Left hindlimb (tissue), 1 donor: ENCODE measurements around the gene CCDC69.
"Not testable (repeated sequence)": the region's sequence is repeated elsewhere in the genome, so short reads cannot be mapped to it uniquely, and the experiment has no call there.

Experiments used
- DNase-seq: peaks from one replicate; pipeline ENCODE4 v3.0.0-alpha.2; 2018

The CCDC69 gene

DNA sequence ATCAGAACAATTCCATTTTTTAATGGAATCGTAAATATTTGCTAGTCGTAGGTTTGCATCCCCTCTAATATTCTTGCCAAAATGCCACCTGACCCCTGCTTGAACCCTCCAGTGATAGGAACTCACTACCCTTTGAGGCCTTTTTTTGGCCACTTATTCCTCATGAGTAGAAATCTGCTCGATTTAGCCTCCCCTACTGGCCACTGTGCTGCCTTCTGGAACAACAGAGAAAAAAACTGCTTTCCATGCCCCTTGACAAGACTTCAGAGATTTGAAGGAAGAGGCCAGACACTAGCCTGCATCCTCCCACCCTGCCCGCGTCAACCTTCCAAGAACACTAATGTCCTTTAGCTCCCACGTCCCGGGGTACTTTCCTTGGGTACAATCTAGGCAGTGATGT is 4.1 kb downstream of the CCDC69 start:
- DNase-seq, result no peak

DNA sequence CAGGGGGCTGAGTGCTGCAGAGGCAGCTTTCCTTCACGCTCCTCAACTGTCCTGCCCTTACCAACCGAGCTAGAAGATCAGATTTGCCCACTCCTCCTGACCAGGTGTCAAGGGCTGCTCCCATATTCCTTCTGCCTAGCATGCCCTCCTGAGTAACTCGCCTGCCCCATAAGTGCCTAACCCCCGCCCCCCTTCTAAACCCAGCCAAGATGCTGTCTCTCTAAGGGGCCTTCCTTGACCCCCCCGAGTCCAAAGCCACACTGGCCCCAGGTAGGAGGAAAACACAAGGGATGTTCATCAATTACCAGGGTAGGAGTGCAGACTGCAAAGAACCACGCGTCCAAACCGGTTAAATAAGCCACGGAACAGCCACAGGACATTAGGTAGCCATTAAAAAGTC is 4.8 kb downstream of the CCDC69 start:
- no peak for DNase-seq

DNA sequence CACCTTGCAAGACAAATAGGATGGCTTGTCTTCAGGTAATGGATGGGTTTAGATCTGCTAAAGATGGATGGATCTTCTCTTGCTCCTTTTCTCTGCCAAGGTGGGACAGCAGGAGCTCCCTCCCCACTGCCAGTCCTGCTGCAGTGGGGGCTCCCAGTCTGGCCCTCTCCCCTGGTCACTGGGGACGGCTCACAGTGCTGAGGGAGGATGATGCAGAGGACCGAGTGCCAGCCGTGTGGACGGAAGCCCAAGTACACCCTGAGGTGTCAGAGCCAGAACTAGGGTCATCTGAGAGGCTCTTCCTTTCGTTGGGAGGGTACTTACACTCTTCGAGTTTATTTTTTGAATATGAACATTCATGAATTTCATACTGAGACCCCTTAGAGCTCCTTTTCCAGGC is 5.7 kb downstream of the CCDC69 start:
- DNase-seq, result no peak

DNA sequence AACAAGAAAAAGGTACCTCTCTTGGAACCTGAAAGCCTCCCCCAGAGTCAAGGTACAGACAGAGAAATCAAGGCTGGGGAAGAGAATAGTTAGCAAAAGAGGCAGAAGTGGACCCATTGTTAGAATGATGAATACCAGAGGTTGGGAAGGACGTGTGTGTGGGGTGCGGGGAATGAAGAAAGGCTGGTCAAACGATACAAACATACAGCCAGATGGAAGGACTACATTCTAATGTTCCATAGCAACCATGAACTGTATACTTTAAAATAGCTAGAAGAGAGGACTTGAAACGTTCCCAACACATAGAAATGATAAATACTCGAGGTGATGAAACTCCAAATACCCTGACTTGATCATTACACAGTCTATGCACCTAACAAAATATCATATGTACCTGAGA is 7.1 kb downstream of the CCDC69 start:
- no peak for DNase-seq

DNA sequence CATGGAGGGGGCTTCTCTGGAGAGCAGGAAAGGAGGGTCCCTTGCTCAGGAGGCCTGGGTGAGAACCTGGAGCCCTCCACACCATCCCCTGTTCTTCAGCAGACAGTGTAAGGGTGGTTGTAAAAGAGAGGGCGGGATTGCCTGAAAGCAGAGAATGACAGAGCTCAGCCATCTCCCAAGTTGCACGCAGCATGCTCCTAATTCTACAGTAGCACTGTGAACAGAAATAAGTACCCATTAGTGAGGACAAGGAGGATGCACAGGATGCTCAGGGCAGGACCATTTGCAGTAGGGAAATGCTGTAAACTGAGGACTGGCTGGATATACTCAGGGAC is 8.4 kb downstream of the CCDC69 start:
- no peak for DNase-seq

DNA sequence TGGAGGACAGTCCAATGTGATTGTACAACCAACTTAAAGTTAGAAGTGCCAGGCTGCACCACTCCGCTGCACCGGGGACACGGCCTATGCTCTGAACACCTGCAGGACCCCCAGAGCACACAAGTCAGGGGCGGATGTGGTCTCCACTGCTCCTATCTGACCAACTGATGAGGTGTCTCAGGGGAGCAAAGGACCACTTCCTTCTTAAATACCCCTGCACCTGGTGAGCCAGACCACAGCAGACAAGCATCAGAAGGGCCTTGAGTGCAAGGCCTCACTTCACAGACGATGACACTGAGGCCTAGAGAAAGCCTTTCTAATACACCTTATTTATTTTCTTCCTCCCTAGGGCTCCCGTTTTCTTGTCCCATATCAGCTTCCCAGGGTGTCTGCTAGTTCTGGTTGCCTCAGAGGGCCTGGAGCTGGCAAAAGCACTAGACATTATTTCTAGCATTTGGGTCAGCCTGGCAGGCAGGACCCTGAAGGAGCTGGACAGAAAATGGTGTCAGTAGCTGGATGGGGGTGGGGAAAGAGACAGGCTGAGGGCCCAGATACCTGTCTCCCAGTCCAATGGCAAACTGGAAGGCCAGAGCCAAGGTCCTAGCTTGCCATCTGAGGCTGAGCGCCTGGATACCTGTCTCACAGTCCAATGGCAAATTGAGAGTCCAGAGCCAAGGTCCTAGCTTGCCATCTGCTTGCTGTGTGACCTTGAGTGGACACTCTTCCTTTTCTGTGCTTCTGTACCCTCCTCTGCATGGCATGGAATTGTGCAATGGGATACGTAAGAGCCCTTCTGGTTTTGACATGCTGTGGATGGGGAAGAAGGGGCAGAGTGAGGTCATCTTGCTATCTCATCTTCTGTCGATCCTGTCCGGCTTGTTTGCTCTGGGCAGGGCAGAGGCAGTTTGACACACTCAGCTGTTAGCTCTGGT is 9.0 kb downstream of the CCDC69 start:
- no peak for DNase-seq

DNA sequence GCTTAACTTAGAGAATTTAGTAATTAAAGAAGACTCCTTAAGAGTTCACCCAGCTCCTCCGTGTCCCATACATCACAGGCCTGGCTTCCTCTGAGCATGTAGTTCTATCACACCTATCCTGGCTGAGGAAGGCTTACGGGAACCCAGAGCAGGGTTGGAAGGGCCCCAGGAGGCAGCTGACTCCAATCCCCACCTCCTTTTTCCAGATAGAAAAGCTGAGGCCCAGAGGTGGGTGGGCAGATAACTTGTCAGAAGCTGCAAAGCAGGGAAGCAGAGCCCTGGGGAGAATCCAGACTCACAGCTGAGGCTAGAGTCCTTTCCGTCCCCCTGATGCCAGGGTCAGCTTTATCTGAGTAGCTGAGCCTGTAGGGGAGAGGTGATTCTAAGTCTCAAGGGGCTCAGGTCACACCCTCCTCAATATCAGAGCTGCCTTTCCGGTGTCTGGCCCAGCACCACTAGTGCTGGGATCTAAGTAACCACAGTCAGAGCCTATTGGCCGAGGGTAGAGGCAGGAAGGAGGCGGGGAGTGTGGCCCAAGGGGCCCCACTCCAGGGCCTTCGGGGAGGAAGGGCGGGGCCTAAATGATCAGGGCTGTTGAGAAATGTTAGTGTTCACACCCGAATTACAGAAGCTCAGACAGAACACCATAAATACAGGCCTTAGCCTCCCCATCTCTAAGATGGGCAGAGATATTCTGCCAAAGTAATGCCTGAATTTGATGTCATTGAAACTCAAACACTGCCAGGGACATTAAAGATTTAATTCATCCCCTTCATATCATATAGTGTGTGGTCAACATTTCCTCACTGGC is 9.9 kb downstream of the CCDC69 start:
- DNase-seq, result peak; percentile 48

DNA sequence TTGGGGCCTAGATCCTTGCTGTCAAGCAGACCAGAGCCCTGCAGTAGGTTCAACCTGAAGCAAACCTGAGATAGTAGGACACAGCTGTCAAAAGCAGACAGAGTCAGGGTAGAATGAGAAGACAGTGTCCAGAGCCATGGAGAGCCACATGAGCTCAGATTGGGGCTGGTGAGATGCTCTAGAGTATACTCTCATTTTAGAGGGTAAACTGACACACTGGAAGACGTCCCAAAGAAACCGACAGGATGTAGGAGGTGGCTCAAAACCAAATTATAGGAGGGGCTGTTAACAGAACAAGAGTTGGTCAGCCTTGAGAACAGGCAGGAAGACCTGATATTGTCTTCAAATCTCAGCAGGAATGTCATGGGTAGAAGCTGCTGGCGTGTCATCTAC is 11.5 kb downstream of the CCDC69 start:
- DNase-seq, result no peak

DNA sequence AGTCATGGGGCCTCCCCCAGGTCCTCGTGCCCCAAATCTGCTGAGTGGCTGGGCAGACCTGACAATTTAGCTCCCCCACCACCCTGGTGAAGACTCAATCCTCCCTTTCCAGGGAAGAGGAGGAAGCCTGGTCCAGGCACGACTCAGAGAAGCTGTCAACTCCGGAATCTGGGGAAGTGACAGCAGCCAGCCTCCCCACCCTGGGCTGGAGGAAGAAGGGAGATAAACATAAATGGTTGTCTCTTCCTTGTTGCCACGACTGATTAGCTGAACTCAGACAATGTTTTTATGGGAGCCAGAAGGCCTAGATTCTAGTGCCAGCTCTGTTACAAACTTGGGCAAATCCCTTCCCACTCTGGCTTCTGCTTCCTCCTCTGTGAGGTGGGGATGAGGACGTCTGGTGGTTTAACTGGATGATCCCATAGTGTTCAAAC is 15.4 kb downstream of the CCDC69 start:
- no peak for DNase-seq

DNA sequence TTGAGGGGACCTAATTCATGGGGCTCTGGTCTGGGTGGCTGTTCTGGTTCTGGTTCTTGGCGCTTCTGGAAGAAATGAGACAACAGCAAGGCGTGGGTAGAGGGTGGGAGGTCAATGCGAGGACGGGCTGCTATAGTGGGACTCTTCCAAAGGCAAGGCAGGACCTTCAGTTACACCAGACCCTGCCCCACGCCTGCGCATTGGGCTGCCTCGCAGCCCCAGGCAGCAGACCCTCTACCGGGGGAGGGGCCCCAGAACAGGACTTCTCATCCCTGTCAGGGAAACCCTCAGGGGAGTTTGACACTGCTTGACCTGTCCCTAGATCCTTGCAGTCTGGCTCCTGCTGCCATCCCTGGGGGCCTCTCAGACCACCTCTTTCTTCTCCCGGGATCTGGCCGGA is 18.5 kb downstream of the CCDC69 start:
- no peak for DNase-seq

DNA sequence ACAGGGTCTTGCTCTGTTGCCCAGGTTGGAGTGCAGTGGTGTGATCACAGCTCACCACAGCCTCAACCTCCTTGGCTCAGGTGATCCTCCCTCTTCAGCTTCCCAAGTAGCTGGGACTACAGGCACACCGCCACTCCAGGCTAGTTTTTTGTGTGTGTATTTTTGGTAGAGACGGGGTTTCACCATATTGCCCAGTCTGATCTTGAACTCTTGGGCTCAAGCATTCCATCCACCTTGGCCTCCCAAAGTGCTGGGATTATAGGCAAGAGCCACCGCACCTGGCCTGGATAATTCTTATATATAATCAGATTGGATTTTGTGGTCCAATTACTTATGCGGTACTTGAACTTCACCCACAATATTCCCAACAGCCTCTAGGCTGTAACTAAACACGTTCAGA is 19.8 kb downstream of the CCDC69 start:
- DNase-seq, result no peak

DNA sequence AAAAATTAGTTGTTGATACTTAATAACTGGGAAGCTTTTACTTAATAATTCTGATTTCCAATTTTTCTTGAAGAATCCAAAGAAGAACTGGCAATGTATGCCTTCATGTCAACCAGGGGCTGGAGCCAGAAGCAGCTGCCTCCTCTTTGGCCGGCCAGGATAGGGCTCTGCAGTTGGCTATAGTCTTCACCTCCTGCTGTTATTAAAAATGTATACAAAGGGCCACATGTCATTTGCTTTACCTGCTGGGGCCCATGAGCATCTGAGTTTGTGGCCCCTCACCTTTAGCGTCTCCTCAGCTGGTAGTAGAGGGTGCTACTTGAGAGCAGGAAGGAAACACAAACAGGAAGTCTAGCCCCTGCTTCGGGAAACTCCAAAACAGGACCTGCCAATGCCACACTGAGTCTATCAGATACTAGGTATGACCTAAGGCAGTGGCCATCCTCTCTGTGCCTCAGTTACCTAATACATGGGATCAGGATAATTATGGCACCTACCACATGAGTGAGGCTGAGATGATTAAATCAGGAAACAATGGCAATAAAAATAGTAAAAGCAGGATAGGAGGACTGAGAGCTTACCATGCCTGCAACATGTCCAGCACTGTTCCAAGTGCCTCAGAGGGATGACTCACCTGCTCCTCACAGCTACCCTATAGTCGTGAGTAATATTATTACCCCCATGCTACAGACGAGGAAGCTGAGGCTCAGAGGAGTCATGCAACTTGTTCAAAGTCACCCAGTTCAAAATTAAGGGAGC is 21.3 kb downstream of the CCDC69 start:
- DNase-seq, result no peak

DNA sequence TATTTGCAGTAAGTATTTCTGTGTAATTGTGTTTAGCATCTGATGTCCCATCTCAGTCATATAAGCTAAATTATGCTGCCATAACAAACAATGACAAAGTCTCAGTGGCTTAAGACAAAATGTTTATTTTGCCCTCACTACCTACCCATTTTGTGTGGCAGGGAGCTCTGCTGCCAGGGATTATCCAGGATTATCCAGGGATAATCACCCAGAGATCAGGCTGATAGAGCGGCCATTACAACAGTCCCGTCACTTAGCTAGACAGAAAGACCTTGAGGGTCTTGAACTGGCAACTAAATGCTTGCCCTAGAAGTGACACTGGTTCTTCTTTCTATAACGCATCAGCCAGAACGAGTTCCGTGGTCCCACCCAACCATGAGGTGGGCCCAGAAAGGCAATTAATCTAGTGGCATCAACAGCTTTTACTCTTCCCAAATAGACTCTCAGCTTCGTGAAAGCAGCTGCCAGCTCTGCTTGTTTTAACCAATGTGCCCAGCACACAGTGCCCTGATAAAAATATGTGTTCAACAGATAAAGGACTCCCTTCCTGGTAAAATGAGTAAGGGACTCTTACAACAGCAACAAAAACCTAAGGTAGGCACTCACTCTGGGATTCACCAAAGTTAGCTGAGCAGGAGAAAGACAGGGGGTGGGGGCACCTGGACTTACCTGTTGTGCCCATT is 22.8 kb downstream of the CCDC69 start:
- DNase-seq, result no peak

DNA sequence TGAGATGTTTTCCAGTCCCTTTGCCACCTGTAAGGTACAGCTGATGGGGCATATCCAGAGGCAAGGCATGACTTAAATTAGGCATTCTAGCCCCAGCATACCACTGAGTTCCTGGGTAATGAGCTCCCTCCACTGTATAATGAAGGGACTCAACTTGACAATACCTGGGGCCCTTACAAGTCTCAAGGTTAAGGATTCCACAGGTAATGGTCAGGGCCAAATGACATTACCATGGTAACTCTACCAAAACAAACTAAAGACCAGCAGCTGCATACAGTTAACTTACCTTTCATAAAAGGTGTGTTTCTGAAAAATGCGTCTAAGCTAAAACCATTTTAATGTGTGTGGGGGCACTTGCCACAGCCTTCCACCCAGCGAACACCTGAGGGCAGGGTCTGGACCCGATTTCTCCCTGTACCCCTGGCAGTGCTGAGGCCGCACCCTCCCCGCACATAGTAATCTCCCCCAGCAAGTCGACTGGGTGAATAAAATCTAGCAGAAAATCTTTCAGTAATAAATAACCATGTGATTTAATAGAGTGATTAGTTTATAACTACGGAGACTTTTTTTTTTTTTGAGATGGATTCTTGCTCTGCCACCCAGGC is 24.2 kb downstream of the CCDC69 start:
- no peak for DNase-seq

DNA sequence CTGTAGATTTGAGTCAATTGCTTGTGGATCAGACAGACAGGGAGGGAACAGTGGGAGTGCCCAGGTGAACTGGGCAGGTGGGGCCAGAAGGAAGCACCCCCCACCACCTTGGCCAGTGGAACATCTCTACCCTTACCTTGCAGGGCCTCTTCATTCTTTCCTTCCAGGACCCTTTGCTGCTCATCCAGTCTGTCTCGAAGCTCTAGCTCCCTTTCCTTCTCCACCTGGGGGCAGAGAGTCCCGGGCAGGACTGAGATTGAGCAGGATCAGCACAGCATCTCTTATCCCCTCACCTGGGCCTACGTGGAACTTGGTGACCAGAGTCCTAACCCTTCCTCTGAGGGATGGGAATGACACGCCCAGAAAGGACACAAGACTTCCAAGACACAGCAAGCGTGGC is 25.0 kb downstream of the CCDC69 start:
- DNase-seq, result no peak

DNA sequence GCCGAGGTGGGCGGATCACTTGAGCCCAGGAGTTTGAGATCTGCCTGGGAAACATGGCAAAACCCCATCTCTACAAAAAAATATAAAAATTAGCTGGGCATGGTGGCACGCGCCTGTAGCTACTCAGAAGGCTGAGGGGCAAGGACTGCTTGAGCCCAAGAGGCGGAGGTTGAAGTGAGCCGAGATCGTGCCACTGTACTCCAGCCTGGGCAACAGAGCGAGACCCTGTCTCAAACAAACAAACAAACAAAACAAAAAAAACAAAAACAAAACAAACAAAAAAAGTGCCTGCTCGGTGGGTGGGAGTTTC is 26.6 kb downstream of the CCDC69 start:
- not testable (repeated sequence) for DNase-seq

DNA sequence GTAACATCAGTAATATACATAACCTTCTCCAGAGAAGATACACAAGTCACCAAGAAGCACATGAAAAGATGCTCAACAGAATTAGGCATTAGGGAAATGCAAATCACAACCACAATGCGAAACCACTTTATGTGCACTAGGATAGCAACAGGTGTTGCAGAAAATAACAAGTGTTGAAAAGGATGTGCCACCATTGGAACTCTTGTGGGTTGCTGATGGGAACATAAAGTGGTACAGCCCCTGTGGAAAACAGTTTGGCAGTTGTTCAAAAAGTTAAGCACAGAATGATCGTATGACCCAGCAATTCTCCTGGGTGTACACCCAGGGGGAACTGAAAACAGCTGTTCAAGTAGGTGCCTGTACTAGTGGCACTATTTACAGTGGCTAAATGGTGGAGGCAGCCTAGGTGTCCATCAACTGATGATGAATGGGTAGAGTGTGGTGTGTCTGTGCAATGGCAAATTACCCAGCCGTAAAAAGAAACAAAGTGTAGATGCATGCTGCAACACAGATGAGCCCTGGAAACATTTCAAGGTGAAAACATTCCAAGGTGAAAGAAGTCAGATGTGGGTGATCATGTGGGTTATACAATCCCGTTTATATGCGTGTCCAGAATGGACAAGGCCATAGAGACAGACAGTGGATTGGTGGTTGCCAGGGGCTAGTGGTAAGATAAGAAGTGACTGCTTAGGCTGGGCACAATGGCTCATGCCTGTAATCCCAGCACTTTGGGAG is 27.2 kb downstream of the CCDC69 start:
- no peak for DNase-seq

DNA sequence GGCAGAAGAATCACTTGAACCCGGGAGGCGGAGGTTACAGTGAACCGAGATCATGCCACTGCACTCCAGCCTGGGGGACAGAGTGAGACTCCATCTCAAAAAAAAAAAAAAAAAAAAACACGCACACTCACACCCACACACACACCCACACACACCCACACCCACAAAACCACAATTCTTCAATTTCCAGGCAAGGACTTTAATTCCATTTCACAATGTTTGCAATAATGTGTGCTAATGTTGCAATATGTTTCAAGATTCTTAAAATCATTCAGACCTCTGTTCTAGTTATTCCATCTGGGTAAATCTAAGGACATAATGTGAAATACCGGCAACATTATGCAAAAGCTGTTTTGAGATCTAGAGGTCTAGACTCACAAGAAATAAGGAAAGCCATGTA is 28.3 kb downstream of the CCDC69 start:
- DNase-seq, result no peak

DNA sequence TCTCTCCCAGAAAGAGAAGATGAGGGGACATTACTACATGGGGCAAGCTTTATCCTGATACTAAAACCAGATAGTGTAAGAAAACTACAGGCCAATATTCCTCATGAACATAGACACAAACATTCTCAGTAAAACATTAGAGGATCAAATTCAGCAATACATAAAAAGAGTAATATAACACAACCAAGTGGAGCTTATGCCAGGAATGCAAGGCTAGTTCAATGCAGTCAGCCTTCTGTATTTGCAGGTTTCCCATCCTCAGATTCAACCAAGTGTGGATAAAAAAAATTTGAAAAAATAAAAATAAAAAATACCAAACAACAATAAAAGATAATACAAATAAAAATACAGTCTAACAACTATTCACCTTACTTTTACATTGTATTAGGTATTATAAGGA is 31.3 kb downstream of the CCDC69 start:
- no peak for DNase-seq

DNA sequence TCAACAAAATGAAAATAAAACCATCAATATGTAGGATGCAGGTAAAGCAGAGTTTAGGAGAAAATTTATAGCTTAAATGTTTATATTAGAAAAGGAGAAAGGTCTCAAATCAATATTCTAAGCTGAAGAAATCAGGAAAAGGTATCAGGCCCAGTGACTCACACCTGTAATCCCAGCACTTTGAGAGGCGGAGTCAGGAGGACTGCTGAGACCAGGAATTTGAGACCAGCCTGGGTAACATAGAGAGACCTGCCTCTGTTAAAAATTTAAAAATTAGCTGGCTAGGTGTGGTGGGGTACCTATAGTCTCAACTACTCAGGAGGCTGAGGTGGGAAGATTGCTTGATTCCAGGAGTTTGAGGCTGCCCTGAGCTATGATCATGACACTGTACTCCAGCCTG is 32.2 kb downstream of the CCDC69 start:
- no peak for DNase-seq

DNA sequence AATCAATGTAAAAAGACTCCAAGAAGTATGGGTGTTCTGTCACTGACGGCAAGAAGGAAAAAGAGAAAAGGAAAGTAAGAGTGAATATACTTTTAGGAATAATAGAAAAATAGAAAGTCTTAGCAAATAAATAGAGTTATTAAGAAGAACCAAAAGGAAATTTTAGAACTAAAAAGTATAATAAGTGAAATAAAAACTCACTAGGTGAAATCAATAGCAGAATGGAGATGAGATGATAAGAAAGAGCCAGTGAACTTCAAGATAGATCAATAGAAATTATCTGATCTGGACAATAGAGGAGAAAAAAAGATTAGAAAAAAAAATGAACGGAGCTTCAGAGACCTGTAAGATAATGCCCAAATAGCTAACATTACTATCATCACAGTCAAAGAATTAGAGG is 34.7 kb downstream of the CCDC69 start:
- no peak for DNase-seq

DNA sequence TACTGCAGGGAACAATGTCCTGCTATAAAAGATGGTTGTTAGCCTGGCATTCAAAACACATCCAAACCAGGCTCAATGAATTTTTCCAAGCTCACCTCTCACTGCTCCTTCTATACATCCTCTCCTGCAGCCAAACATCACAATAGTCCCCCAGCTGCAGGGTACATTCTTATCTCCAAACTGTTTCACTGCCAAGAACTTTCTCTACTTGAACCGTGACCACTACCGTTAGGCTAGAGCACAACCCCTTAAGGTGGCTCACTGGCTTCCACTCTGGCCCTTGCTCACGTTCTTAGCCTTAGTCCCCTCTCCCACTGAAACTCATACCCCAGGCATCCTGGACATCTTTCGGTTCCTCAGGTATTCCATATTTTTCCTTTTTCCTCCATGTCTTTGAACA is 37.4 kb downstream of the CCDC69 start:
- no peak for DNase-seq
